GM11168 (cell line): ENCODE results near the gene CREB1.

Experiments used
- in situ Hi-C: fragments of 300-500 bp; cut with MboI; formaldehyde crosslinking; loops from one replicate; pipeline ENCODE4 v1.12.0; 2022; ENCODE audit warnings: low sequenced_read_pairs; ENCODE audit not compliant: unreplicated experiment

Gene CREB1

DNA sequence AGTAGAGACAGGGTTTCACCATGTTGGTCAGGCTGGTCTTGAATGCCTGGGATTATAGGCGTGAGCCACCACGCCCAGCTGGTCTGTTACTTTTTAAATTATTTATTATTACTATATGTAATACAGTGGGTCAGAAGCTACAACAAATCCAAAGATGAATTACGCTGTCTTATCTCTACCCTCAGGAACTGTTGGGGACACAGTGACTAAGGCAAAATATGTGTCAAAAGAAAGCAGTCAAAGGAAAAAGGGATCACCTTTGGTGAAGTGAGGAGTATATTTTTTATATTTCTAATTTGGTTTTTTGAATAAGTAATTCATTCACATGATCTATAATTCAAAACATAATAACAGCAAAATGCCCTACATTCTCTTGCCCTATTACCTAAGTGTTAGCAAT is 4.7 kb downstream of the CREB1 start:
- in situ Hi-C loops: no loop called here

DNA sequence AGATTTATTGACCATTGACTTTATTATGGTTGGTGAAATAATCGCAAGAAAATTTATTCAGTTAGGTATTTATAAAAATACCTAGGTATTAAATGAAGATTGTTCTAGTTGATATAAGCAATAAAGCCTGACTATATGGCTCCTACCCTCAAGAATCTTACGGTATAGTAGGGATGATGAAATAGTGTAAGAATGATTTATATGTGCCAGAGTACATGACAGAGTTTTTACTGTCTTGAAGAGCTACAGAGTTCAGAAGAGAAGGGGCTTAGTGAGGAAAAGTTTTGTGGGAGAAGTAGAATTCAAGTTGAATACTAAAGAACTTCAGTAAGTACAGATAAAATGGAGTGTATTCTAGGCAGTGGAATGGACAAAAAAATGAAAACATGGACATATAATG is 9.7 kb downstream of the CREB1 start:
- in situ Hi-C loops: no loop called here

DNA sequence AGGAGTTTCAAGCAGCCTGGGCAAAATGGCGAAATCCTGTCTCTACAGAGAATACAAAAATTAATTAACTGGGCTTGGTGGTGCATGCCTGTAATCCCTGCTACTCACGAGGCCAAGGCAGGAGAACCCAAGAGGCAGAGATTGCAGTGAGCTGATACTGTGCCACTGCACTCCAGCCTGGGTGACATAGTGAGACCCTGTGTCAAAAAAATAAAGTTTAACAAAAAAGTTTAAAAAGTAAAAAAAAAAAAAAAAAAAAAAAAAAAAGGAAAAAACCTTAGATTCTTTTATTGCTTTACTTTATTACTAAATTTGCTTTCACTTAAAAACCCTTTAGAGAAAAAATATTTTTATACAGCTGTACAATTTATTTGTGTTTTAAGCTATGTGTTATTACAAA is 10.7 kb downstream of the CREB1 start:
- in situ Hi-C loops: no loop called here

DNA sequence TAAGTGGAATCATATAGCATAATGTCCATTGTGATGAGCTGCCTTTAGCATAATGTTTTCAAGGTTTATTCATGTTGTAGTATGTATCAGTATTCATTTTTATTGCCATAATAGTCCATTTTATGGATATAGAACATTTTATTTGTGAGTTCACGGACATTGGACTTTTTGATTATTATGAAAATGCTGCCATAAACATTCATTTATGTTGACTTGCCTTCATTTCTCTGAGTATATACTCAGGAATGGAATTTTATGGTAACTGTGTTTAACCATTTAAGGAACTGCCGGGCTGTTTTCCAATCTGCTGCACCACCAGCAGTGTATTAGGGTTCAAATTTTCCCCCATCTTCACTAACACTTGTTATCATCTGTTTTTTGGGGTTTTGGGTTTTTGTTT is 12.2 kb downstream of the CREB1 start:
- in situ Hi-C loops: no loop called here

DNA sequence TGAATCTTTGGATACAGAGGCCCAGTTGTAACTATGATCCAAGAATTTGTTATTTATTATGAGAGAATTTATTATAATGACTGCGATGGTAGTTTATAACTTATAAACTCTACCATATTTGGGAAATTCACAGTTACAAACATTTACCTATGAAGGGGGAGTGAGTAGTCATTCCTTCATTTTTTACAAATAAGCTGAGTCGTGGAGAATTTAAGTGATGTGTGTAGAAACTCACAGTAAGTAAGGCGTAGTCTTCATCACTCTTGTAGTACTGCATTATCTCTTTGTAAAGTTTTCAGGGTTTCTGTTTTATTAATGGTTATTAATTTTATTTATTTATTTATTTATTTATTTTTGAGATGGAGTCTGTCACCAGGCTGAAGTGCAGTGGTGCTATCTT is 13.5 kb downstream of the CREB1 start:
- in situ Hi-C loops: no loop called here

DNA sequence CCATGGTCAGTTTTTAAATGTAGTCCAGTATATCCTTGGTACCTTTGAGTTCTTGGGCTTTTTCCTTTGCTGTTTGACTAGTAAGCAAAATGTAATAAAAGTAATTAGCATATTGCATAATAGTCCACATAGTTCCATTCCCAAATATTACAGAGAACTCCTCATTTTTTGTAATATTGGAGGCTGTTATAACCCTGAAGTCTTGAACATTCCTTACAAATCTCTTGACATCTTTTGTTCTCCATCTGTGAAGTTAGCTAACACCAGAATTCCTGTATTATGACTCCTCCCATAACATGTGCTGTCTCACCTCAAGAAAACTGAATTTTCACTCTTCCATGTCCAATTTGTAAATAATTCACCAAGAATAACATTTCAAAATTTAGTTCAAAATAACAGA is 17.1 kb downstream of the CREB1 start:
- in situ Hi-C loops: no loop called here

DNA sequence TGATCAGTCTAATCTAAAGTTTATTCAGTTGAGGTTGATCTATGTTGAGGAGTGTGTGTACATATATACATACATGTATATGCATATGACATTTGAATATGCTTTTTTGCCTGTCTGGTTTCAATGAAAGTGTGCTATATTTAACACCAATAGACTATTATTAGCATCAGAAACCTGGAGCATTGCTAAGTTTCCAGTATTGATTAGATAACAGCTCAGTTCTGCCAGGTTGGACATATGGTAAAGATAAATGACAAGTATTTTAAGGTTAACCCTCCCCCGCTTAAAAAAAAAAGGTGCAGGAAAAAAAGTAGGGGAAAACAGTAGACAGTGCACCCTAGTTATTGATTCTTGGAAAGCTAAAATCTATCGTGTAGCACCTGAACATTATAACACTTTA is 19.4 kb downstream of the CREB1 start:
- in situ Hi-C loops: no loop called here

DNA sequence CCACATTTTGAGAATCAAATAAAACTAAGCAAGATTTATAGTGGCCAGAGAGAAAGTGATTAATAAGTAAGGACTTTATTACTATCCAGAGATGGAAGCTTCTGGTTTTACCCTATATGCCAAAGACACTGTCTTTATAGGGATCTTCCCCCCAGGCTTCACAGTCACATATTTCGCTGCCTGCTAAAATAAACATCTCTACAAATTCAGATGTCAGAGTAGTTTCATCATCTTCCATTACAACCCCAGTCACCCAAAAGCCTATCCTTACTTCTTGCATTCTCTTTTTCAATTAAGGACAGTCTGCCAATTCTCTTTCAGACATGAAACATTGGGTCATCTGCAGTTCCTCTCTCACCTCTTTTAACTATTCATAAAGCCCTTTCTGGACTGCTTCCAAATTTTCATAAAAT is 28.3 kb downstream of the CREB1 start:
- in situ Hi-C loops: no loop called here

DNA sequence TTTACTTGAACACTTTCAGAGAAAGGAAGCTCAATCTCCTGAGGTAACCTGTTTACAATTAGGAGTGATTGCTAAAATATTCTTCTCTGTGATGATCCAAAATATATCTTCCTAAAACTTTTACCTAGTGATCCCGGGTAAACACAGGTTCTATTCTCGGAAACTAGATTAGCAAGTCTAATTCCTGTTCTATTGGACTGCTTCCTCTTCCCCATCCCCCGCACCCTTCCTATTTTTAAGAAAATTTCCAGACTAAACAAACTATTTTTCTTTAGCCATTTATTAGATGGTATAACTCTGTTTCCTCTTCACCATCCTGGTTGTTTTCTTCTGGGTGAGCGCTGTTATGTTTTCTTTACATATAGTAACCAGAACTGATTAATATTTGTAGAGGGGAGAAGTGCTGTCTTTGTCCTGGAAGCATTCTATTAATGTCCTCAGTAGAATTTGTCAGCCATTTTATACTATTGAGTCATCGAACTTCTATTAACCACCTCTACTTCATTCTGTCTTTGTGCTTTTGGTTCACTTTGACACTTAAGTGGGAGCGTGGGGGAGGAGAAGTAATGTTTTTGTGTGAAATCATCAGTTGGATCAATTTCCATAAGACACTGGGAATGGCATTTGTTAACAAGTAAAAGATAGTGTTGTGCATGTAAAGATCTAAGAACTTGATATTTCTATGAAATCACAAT is 31.8 kb downstream of the CREB1 start:
- in situ Hi-C loops: no loop called here

DNA sequence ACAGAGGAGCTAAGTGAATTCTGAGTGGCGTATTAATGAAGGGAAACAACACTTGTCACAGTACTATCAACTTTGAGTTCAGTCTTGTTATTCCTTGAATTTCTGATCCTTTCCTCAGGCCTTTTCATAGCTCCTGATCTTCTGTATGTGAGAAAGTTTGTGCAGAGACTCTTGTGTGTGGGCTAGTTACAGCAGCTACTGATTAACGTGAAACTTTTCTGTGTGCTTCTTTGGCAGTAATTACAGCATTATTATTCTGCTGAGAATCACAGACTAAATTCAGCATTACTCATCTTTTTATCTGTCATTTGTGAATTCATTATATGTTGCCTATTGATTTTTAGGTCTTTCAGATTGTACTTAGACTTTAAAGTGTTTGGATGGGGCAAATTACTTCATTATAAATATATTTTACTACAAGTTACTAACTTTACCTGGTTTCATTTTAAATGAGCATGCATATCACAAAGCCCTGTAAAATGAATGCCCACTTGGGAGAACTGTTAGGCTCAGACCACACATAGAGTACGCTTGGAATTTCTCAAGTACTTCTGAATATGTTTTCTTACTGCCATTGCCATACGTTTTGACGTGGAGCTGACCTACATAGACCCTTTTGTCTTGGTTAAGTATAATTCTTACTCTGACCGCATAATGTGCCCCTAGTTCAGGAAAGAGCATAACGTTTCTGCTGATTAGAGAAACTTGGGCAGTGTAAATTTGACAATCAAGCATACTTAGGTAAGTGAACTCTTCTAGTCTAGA is 36.2 kb downstream of the CREB1 start:
- in situ Hi-C loops: no loop called here

DNA sequence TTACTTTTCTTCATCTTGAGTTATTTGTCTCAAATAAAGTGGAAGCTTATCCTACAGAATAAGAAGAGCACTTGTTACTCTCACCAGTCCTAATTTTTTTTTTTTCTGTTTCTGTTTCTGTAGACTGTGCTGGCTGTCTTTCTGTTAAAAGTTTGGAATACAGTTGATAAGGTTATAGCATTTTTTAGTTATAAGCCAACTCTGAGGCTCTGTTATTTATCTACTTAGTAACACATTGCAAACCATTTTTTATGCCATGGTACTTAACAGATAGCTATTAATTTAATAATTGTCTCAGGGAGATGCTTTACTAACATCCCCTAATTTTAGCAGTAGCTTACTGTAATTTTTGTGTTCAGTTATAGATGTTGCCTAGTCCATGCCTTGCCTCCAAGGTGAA is 37.9 kb downstream of the CREB1 start:
- in situ Hi-C loops: no loop called here

DNA sequence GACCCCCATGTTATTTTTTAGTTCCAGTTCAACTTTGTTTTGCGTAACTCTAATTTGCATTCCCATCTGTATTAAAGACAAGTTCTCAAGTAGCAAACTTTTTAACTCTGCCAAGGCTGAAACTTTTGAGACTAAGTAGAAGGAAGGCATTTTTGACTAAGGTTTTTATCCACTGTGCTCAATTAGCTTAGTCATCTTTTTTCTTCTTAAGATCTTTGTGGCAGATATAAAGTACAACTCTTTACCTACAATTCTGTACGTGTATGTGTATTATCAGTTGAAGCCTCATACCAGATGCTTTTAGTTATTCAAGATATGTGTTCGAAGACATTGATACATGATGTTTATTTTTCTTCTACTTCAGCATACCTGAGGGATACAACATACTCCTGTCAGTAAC is 41.6 kb downstream of the CREB1 start:
- in situ Hi-C loops: no loop called here

DNA sequence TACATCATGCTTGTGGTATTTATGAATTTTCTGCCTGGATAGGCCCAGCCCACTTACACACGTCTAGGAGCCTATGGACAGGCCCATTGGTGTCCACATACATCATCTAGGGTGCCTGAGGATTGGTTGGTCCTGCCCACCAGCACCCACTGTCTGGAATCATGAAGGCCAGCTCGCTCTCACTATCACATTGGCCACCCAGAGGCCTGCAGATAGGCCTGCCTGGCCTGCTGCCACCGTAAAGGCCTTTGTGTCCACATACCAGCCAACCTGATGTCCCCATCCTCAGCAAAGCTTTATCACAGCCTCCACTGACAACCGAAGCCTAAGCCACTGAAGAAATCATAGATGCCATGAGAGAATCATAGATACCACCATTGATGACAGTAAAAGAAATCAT is 55.2 kb downstream of the CREB1 start:
- in situ Hi-C loops: no loop called here

DNA sequence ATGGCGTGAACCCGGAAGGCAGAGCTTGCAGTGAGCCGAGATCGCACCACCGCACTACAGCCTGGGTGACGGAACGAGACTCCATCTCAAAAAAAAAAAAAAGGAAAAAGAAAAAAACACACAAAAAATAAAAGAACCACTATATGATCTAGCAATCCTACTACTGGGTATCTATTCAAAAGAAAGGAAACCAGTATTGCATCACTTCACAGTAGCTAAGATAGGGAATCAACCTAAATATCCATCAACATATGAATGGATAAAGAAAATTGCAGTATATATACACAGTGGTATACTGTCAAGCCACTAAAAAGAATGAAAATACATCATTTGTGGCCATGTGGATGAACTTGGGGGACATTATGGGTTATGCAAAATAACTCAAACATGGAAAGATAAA is 57.5 kb downstream of the CREB1 start:
- in situ Hi-C loops: no loop called here

DNA sequence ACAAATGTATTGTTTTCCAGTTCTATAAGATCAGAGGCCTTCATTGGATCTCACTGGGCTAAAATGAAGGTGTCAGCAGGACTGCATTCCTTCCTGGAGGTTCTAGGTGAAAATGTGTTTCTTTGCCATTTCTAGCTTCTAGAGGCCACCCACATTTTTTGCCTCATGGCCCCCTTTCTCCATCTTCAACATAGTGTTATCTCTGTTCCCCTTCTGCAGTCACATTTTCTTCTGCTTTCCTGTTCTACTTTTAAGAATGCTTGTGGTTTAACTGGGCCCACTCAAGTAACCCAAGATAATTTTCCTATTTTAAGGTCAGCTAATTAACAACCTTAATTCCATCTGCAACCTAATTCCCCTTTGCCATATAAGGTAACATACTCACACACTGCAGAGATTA is 59.4 kb downstream of the CREB1 start:
- in situ Hi-C loops: no loop called here

DNA sequence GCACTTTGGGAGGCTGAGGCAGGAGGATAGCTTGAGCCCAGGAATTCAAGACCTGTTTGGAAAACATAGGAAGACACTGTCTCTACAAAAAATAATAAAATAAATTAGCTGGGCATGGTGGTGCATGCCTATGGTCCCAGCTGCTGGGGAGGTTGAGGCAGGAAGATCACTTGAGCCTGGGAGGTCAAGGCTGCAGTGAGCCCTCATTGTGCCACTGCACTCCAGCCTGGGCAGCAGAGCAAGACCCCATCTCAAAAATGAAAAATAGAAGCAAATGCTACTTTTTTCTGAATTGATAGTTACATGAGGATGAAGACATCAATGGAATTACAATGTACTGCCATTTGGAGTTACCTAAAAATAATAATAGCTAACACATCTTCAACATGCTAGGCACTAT is 63.5 kb downstream of the CREB1 start:
- in situ Hi-C loops: no loop called here

DNA sequence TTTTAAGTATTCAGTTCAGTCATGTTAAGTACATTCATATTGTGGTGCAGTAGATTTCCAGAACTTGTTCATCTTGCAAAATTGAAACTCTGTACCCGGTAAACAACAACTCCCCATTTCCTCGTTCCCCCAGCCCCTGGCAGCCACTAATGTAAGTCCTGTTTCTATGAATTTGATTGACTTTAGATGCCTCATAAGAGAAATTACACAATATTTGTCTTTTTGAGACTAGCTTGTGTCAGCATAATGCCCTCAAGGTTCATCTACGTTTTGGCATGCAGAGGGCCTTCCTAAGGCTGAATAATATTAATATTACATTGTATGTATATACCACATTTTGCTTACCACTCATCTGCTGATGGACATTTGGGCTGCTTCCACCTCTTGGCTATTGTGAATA is 64.5 kb downstream of the CREB1 start:
- in situ Hi-C loops: no loop called here

DNA sequence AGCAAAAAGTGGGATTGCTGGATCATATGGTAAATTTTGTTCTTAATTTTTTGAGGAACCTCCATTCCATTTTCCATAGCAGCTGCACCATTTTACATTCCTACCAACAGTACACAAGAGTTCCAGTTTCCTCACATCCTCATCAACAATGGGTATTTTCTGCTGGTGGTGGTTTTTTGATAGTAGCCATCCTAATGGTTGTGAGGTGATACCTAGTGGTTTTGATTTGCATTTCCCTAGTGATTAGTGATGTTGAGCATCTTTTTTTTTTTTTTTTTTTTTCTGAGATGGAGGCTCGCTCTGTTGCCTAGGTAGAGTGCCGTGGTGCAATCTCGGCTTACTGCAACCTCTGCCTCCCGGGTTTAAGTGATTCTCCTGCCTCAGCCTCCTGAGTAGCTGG is 65.0 kb downstream of the CREB1 start:
- in situ Hi-C loops: no loop called here

DNA sequence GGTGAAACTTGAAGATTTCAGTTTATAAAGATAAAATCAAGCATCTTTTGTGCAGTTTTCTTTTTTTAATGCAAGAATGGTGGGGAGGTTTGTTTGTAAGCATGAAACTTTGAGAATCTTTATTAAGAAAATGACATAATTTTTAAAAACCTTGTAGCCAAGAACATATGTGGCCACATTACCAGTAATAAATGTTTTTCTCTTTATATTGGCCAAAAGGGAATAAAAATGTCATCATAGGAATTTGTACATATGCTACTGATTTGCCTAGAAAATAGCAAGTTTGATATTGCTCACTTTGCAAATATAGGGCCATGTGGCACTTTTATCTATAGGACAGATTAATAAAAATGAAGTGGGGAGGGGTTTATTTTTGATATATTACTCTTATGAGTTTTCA is 69.9 kb downstream of the CREB1 start:
- in situ Hi-C loops: no loop called here

DNA sequence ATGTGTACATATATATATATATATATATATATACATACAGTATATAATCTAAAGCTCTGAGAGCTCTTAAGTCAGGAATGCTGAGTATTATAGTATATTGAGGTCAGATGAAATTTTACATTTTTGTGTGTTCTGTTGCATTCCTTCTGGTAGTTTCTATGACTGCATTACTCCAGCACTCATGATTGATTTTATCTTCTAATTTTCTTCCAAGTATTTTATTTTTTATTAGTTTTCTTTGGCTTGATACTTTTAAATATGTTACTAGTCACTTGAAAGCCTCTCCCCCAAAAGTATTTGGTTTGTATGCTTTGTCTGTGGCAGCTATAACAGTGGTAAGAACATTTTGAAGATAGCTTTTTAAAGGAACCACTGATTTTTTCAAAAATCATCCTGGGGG is 70.5 kb downstream of the CREB1 start:
- in situ Hi-C loops: no loop called here

DNA sequence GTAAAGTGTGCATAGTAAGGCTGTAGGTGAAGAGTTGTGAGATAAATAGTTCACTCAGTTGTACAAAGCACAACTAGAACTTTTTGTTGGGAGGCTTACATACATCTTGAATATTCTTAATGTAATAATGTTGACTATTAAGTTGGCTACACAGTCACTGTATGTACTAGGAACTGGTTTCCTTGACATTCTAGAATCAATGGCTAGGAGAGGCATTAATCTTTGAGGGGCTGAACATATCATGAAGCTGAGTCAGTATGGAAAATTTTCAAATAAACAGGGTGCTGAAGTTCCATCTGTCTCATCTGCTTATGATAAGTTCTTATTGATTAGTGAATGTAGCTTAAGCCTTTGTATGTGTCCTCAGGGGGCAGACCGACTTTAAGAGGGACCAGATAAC is 72.0 kb downstream of the CREB1 start:
- in situ Hi-C loops: no loop called here

DNA sequence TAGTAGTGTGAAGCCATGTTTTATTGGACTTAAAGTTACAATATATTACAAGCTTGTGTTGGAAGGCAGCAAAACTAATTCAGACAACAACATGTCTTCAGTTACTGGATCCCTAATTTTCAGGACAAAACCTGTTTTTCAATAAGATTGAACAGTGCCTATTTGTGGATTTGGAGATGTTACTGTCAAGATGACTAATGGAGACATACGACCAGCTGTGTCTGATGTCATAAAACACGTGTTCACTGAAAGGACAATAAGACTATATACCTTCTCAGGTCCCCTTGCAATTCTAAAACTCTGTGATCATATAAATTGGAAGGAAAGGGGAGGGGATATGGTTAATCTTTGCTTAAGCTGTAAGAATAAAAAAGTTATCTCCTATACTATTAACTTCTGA is 73.7 kb downstream of the CREB1 start:
- in situ Hi-C loops: no loop called here
